OCI-LY3 (cell line): Measurements from ENCODE around the gene MEIS3.

Experiments
- CTCF ChIP-seq: fragments of 200-600, 300-600 bp; sonication (generic); IDR thresholded peaks from 2 replicates; pipeline ENCODE4 v1.5.1; 2014; ENCODE audit warnings: antibody characterized with exemption, low read length, low read depth
- EZH2phosphoT487 ChIP-seq: fragments of 200-600 bp; shearing (Covaris generic); IDR thresholded peaks from 2 replicates; pipeline ENCODE4 v1.6.1; 2018; ENCODE audit warnings: antibody characterized with exemption, mixed run types, low read depth

- no peak for TF ChIP-seq CTCF
- TF ChIP-seq EZH2phosphoT487: no peak
Observed at GRCh38 chr19:47375694-47376588, 43.4 kb downstream of the MEIS3 start.
